Right ventricle myocardium inferior (tissue), 1 donor: ENCODE results near the gene RTN1. TPM values are rescaled to one million over a fixed set of nuclear protein-coding genes. Genes with fewer than 3 reads are reported as not detected.

Experiments used
- ATAC-seq: fragments of 200-7000 bp; cut with Tn5 transposase; one replicate; pipeline ENCODE4 v1.9.1; 2020; ENCODE audit warnings: mild to moderate bottlenecking, moderate library complexity
- DNase-seq: peaks from one replicate; pipeline ENCODE4 v3.0.0; 2021; ENCODE audit errors: missing footprints
- intact Hi-C: fragments of 100-400 bp; cut with DNase I; formaldehyde crosslinking; loops from one replicate; pipeline ENCODE4 v1.11.0; 2022
- microRNA-seq: library from miRNA; unstranded; fragments of <30 nt; microRNA quantifications from one replicate; pipeline ENCODE4 v1.2.0, GENCODE V29; 2020
- total RNA-seq: library from RNA; stranded (reverse); fragmentation: NEBNext Ultra II Directional; extraction: Animal tissue kit (Norgen Biotek cat#: 25700); gene quantifications from one replicate; pipeline ENCODE4 v1.2.1, GENCODE V29; 2021
- donor health status: DM: no; HTN: yes; CAD: no; lungs with severe emphysema.

The RTN1 gene
- total RNA-seq, 1 donor from 2014 or later: 1.6 TPM

DNA sequence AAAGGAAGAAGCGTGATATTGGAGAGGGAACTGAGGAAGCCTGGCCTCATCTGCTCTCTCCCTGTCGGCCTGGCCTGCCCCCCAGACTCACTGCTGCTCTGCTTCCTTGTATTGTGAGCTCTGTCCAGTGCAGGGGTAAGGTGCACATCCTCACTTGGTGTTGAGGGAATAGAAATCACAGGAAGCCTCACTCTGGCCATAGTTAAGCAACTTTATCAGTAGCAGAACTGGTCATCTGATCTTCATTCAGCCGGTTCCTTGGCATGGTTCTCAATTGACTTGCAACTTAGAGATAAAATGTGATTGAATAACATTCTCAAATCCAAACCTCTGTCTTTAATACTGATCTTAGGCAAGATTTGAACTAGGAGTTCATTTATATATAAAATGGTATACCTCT lies 282.5 kb downstream of the RTN1 start:
- DNase-seq (no peak), ATAC-seq (no peak)
- intact Hi-C loops: no loop called here

DNA sequence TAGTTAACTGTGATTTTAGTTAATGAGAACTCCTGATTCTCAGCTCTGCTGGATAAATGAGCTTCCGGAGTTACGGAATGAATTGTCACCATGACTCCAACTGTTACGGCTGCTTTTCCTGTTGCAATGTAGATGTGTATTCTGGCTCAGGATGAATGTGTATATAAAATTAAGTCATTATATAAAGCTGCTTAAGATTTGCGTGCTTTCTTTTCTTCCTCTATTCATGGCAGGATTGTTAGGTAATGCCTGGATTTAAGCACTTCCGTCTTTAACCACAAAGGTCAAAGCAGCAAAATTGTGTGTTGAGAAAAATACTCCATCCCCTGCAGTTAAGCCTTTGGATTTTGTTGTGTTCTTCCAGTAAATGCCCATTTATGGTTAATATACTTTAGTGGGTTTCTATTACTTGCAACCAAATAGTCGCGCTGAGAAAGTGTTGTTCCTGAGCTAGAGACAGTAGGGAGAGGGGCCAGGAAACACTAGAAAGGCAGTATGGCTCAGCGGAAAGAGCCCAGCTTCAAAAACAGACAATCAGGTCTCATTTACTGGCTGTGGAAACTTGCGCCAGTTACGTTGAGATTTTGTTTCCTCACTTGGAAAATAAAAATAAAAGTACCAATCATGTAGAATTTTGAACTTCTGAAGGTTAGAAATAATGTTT lies 284.6 kb downstream of the RTN1 start:
- no peak for DNase-seq
- ATAC-seq: no peak
- intact Hi-C loops: no loop called here

DNA sequence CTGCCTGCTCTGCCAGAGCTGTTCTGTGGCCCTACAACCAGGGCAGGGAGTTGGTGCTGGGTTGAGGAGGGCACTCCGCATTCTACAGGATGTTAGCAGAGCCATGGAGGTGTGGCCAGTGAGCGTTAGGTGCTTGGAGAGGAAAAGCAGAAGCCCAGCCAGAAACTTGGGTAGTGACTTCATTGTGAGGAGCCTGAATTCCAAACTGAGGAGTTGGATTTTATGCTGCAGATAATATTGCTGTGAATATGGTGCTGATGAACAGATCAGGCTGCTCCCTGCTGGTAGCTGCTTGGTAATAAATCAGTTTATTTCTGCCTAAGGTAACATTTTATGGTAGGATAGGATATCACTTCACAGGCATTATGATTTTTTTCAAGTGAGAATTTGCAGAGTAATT lies 286.8 kb downstream of the RTN1 start:
- ATAC-seq: peak; percentile 39
- intact Hi-C loops: no loop called here
- no peak for DNase-seq

DNA sequence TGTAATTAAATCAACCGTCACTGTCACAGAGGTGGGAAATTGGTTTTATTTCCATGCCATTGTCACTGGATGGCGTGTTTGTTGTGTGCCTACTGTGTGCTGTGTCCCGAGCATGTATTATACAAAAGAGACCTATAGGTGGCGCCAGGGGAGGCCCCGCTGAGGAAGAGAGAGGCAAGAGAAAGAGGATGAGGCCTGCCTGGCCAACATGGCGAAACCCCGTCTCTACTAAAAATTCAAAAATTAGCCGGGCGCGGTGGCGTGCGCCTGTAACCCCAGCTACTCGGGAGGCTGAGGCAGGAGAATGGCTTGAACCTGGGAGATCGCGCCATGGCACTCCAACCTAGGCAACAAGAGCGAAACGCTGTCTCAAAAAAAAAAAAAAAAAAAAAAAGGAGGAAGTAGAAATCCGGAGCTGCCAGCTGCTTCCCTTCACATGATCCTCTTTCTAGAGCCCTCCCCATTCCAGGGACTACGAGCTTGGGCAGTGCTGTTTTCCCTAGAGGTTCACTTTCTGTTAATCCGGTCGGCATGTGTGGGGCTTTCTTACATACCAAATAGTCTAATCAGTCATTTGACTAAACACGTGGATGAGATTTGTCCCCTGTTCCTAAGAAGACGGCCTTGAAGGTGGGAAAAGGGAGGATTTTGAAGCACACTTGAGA lies 287.6 kb downstream of the RTN1 start:
- intact Hi-C loops: no loop called here
- DNase-seq (peak; percentile 54), ATAC-seq (no peak)

DNA sequence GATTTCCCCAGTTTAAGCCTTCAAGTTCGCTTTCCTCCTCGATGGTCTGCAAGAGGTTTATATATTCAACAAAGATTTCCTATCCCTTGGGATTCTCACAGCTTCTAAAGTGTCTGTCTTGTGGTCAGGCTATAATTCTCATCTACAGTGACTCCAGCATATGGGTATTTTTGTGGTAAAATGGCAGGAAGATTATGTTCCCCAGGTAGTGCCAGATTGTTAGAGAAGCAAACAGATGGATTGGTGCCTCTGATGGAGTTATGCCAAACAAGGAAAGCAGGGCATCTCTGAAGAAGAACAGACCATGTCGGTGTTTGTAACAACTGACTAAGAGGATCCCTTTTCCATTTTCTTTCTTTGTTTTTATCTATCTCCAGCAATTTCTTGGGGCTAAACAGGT lies 288.4 kb downstream of the RTN1 start:
- intact Hi-C loops: no loop called here
- ATAC-seq: no peak
- DNase-seq: no peak

DNA sequence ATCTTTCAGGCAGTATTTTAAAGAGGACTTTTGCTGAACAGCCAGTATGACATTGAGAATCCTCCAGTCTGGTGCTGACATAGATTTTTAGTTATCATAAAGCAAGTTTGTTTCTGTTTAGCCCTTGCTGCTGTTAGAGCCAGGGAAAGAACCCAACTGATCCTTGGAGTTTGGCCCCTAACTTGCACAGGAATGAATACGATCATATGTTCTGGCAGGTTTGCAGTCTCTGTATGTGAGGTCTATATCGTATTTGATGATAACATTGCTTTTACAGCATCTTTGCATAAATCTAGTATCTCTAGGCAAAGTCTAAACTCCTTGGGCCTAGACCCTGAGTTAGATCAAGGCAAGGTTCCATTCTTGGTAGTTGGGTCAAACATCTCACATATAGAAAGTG lies 289.7 kb downstream of the RTN1 start:
- intact Hi-C loops: no loop called here
- ATAC-seq (no peak), DNase-seq (no peak)

DNA sequence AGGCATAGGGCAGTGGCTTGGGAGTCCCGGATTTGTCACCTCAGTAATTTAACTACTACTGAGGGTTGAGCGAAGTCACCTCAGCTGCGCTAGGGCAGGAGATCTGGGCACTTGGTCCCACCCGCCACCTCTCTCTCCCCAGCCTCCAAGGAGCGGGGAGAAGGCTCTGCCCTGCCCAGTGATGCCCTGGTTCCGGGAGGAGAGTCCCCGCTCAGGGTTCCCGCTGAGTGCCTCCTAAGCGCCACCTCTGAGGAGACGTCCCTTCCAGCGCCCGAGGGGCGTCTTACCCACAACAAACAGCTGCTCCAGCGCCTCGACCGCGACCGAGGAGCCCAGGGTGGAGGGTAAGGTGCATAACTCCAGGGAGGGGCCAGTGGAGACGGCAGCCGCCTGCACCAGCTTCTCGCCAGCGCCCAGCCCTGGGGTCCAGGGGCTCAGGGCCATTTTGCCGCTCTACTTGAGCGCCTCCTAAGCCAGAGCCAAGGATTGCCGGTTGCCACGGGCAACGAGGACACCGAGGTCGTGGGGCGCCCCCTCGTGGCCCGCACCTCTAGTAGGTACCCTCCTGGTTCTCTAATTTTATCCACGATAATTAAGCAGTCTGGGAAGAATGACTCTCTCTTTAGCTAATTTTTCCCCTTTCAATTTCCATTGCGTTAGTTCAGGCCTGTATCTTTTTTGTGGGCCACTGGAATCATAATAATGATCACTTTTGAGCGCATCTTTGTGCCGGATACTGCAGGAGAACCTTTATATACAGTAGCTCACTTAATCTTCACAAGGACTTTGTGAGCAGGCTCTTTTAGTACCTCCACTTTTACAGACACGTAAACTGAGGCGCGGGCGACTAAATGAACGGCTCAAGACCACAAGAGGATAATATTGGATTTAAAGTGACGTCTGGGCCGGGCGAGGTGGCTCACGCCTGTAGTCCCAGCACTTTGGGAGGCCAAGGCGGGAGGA lies 294.0 kb downstream of the RTN1 start, which contains the start of gene CCDC175:
Gene CCDC175 (minus strand): TSS at position 481 of the 963 bp plus-strand sequence. CDS start 37 bp downstream, at position 444.
- peak; percentile 81 for ATAC-seq
- intact Hi-C loops: loop anchor here (10.0 kb wide), 1 partner anchor 452 kb away; no protein-coding TSS in a partner anchor

DNA sequence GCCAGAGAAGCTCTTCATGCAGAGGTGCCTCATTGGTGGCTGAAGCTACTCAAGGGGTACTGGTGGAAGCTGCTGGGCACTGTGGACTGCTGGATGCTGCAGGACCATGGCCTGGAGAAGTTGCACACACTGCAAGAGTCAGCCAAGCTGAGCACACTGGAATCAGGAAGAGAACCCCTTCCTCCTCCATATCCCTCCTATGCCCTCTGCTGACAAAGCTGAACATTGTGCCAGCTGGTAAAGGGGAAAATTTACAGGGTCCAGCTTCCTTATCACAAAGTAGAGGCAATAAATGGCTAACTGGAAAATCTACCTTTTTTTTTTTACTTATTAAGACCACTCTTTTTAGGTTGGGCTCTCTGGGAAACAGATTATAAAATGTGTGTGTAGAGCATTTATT lies 300.5 kb downstream of the RTN1 start:
- intact Hi-C loops: loop anchor here (10.0 kb wide), 1 partner anchor 445 kb away; no protein-coding TSS in a partner anchor

More for the DNA sequence above, 294.0 kb downstream of the RTN1 start, which contains the start of gene CCDC175:
- DNase-seq: peak; percentile 93

DNA sequence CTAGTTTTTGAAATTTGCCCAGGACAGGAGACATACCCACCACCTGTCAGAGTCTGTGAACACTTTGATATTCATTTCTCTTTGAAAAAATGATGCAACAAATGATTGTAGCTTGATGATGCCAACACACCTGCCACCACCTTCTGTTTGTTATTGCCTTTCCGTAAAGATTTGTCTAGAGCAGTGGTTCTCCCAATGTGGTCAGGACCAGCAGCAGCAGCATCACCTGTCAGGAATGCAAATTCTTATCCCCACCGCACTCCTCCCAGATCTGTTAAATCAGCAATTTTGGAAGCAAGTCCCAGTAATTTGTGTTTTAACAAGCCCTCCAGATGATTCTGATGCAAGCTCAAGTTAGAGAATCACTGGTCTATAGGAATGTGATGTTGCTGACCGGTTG lies 303.9 kb downstream of the RTN1 start:
- ATAC-seq (no peak), DNase-seq (no peak)
- intact Hi-C loops: no loop called here

More for the DNA sequence above, 300.5 kb downstream of the RTN1 start:
- ATAC-seq: no peak
- no peak for DNase-seq

DNA sequence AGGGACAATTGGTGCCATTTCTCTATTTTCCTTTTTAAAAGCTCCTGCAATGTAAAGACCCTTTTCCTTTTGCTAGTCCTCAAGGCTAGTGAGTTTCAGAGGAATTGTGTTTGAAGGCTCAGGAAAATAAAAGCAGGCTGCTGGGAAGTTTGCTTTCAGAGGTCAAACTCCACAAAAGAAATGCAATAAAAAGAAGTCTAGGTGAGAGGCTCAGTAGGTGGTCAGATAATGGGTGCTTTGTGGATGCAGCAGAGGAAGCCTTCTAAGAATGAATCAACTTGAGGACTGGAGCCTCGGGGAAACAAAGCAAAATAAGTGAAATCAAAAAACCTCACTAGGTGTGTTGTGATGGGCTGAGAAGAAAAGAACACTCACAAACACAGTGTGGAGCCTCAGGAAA lies 304.3 kb downstream of the RTN1 start:
- DNase-seq (no peak), ATAC-seq (no peak)
- intact Hi-C loops: no loop called here

DNA sequence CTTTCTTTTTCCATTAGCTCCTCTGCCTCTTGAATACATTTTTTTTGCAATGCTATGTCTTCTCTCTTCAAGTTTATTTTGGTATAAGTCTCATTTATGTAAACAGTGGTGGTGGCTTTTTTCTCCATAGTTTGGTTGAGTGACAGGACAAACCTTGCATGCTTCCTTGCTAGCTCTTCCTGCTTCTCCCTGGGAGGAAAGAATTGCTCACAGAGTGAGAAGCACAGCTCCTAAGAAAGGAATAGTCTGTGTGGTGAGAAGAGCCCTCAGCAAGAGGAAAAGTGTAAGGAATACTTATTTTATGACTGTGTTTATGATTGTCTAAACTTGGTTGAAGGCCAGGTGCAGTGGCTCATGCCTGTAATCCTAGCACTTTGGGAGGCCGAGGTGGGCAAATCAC lies 305.5 kb downstream of the RTN1 start:
- intact Hi-C loops: no loop called here
- DNase-seq: no peak

DNA sequence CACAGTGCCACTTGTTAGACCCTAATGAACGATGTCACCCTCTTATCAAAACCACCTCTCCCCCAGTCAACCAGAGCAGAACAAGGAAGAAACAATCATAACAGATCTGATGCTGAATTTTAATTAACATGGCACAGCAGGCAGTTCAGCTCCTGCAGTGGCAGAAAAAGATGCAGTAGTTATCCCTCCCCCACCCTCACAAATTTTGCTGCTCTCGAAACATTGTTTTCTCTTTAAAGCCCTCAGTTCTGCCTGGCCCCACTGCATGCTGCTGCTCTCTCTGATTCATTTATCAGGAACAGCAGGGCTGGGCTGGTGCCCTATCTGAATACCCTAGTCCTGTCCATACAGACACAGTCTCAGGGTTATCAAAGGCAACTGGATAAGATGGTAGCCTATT lies 306.2 kb downstream of the RTN1 start:
- intact Hi-C loops: no loop called here
- ATAC-seq: no peak
- DNase-seq: no peak

More for the DNA sequence above, 305.5 kb downstream of the RTN1 start:
- ATAC-seq: no peak

DNA sequence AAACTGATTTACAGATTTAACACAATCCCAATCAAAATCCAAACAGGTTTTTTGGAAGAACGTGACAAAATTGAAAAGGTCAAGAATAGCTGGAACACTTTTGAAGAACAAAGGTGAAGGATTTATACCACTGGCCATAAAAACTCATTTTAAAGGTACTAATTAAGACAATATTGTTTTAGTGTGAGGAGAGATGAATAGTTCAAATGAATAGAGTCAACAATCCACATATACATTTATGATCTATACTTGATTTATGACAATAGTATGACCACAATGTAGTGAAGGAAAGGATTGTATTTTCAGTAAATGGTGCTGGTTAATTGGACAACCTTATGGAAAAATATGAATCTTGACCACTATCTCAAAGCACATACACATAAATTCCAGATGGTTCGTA lies 323.3 kb downstream of the RTN1 start:
- no peak for ATAC-seq
- intact Hi-C loops: no loop called here
- no peak for DNase-seq

Small RNA genes within 50 kb of the gene (microRNA-seq; reads per million reads assigned to microRNA genes)
- gene MIR5586: 1.1 reads per million

Other genes with a start within 250 kb of the RTN1 start
- 0.19 TPM for gene LRRC9, start 49.4 kb upstream of the RTN1 start, total RNA-seq
- gene PCNX4, start 221.1 kb upstream of the RTN1 start, total RNA-seq: 23.5 TPM